ENCODE measurements around the gene FLACC1.
"Not testable (repeated sequence)": the region's sequence is repeated elsewhere in the genome, so short reads cannot be mapped to it uniquely, and the experiment has no call there.

FLACC1 gene
- 1.6 to 10.1 (median 3.8) reads per million in 9 experiments for total RNA-seq

- Mint-ChIP-seq H3K4me3 (no peak within 1 kb of the TSS), H3K27ac (no peak within 1 kb of the TSS), H3K4me1 (ENCODE audit: low read depth in 2 of 2) (no peaks in the 10 kb centered on the region), H3K9me3 (no peaks in the 10 kb centered on the region), H3K27me3 (no peaks in the 10 kb centered on the region), H3K36me3 (ENCODE audit: insufficient read depth) (peaks cover 3% of the 10 kb centered on the region)
- no peak for DNase-seq
- no peak for ATAC-seq (replicated peaks)
Observed at GRCh38 chr2:201357221-201357620, at the start of gene FLACC1. Gene FLACC1, minus strand, starts transcription at chr2:201357345. Its CDS starts 5,941 bp downstream, at chr2:201351404.

- Mint-ChIP-seq H3K27me3 (no peaks in the 10 kb centered on the region), H3K27ac (no peak overlapping the region), H3K36me3 (ENCODE audit: insufficient read depth) (peaks cover 15% of the 10 kb centered on the region), H3K9me3 (no peaks in the 10 kb centered on the region), H3K4me1 (ENCODE audit: low read depth in 2 of 2) (peaks cover 10 to 24% of the 10 kb centered on the region in 2 donors), H3K4me3 (no peak overlapping the region)
- DNase-seq (no peak), ATAC-seq (replicated peaks) (no peak)
Observed at GRCh38 chr2:201406077-201406662, 49.0 kb upstream of the FLACC1 start.

- Mint-ChIP-seq H3K4me3 (no peak overlapping the region), H3K36me3 (ENCODE audit: insufficient read depth) (peaks cover 15% of the 10 kb centered on the region), H3K27ac (no peak overlapping the region), H3K4me1 (ENCODE audit: low read depth in 2 of 2) (peaks cover 10 to 19% of the 10 kb centered on the region in 2 donors), H3K9me3 (no peaks in the 10 kb centered on the region), H3K27me3 (no peaks in the 10 kb centered on the region)
- no peak for ATAC-seq (replicated peaks)
- DNase-seq, result no peak
Observed at GRCh38 chr2:201404699-201405280, 47.6 kb upstream of the FLACC1 start.

GRCh38 chr2:201403880-201404279 is 46.7 kb upstream of the FLACC1 start:
- ATAC-seq (replicated peaks) (no peak), DNase-seq (no peak)
- no peak overlapping the region for H3K4me3 Mint-ChIP-seq
- H3K27ac Mint-ChIP-seq, result no peak overlapping the region
- H3K36me3 Mint-ChIP-seq (ENCODE audit: insufficient read depth), result peaks cover 21% of the 10 kb centered on the region
- peaks cover 10 to 19% of the 10 kb centered on the region in 2 donors for H3K4me1 Mint-ChIP-seq (ENCODE audit: low read depth in 2 of 2)
- no peaks in the 10 kb centered on the region for H3K27me3 Mint-ChIP-seq
- H3K9me3 Mint-ChIP-seq, result no peaks in the 10 kb centered on the region

- Mint-ChIP-seq H3K36me3 (ENCODE audit: insufficient read depth) (peaks cover 22% of the 10 kb centered on the region), H3K9me3 (no peaks in the 10 kb centered on the region), H3K27me3 (no peaks in the 10 kb centered on the region), H3K4me1 (ENCODE audit: low read depth in 2 of 2) (peaks cover 10 to 19% of the 10 kb centered on the region in 2 donors), H3K4me3 (no peak overlapping the region), H3K27ac (no peak overlapping the region)
- DNase-seq, result no peak
- ATAC-seq (replicated peaks), result no peak
Observed at GRCh38 chr2:201402651-201403562, 45.8 kb upstream of the FLACC1 start.

GRCh38 chr2:201401815-201402214 is 44.7 kb upstream of the FLACC1 start:
- Mint-ChIP-seq H3K27me3 (no peaks in the 10 kb centered on the region), H3K4me1 (ENCODE audit: low read depth in 2 of 2) (peaks cover 7 to 19% of the 10 kb centered on the region in 2 donors), H3K4me3 (no peak overlapping the region), H3K9me3 (no peaks in the 10 kb centered on the region), H3K36me3 (ENCODE audit: insufficient read depth) (peaks cover 19% of the 10 kb centered on the region), H3K27ac (no peak overlapping the region)
- ATAC-seq (replicated peaks) (no peak), DNase-seq (no peak)

GRCh38 chr2:201396595-201396994 is 39.5 kb upstream of the FLACC1 start:
- no peak for ATAC-seq (replicated peaks)

GRCh38 chr2:201383136-201383535 is 26.0 kb upstream of the FLACC1 start:
- ATAC-seq (replicated peaks) (no peak), DNase-seq (no peak)
- no peak overlapping the region for H3K4me3 Mint-ChIP-seq
- no peaks in the 10 kb centered on the region for H3K9me3 Mint-ChIP-seq
- H3K36me3 Mint-ChIP-seq (ENCODE audit: insufficient read depth), result peaks cover 44% of the 10 kb centered on the region
- peak overlapping the region in 1 of 2 donors; percentile 41 for H3K27ac Mint-ChIP-seq
- no peaks in the 10 kb centered on the region for H3K4me1 Mint-ChIP-seq (ENCODE audit: low read depth in 2 of 2)
- no peaks in the 10 kb centered on the region for H3K27me3 Mint-ChIP-seq

More at GRCh38 chr2:201396595-201396994, 39.5 kb upstream of the FLACC1 start:
- Mint-ChIP-seq H3K4me1 (ENCODE audit: low read depth in 2 of 2) (no peaks in the 10 kb centered on the region), H3K4me3 (no peak overlapping the region), H3K27ac (no peak overlapping the region), H3K9me3 (no peaks in the 10 kb centered on the region), H3K27me3 (no peaks in the 10 kb centered on the region), H3K36me3 (ENCODE audit: insufficient read depth) (peaks cover 37% of the 10 kb centered on the region)
- DNase-seq, result no peak

- no peak overlapping the region for H3K4me3 Mint-ChIP-seq
- peak overlapping the region in 1 of 2 donors; percentile 18 for H3K27ac Mint-ChIP-seq
- no peaks in the 10 kb centered on the region for H3K9me3 Mint-ChIP-seq
- ATAC-seq (replicated peaks) (no peak), DNase-seq (no peak)
- H3K27me3 Mint-ChIP-seq, result no peaks in the 10 kb centered on the region
- H3K4me1 Mint-ChIP-seq (ENCODE audit: low read depth in 2 of 2), result no peaks in the 10 kb centered on the region
- H3K36me3 Mint-ChIP-seq (ENCODE audit: insufficient read depth), result peaks cover 18% of the 10 kb centered on the region
Observed at GRCh38 chr2:201378496-201379397, 21.6 kb upstream of the FLACC1 start.

GRCh38 chr2:201377218-201377617 is 20.1 kb upstream of the FLACC1 start:
- Mint-ChIP-seq H3K36me3 (ENCODE audit: insufficient read depth) (peaks cover 17% of the 10 kb centered on the region), H3K9me3 (no peaks in the 10 kb centered on the region), H3K4me3 (no peak overlapping the region), H3K27me3 (no peaks in the 10 kb centered on the region), H3K4me1 (ENCODE audit: low read depth in 2 of 2) (peaks cover 0 to 3% of the 10 kb centered on the region in 2 donors), H3K27ac (no peak overlapping the region)
- DNase-seq, result no peak
- no peak for ATAC-seq (replicated peaks)

- H3K36me3 Mint-ChIP-seq (ENCODE audit: insufficient read depth), result no peaks in the 10 kb centered on the region
- no peaks in the 10 kb centered on the region for H3K27me3 Mint-ChIP-seq
- H3K9me3 Mint-ChIP-seq, result no peaks in the 10 kb centered on the region
- no peak for DNase-seq
- no peak overlapping the region for H3K4me3 Mint-ChIP-seq
- peaks cover 0 to 6% of the 10 kb centered on the region in 2 donors for H3K4me1 Mint-ChIP-seq (ENCODE audit: low read depth in 2 of 2)
- H3K27ac Mint-ChIP-seq, result no peak overlapping the region
- ATAC-seq (replicated peaks), result no peak
Observed at GRCh38 chr2:201369775-201370174, 12.6 kb upstream of the FLACC1 start.

- not testable (repeated sequence) for H3K27ac Mint-ChIP-seq; H3K9me3 Mint-ChIP-seq; DNase-seq; H3K4me1 Mint-ChIP-seq (ENCODE audit: low read depth in 2 of 2); H3K36me3 Mint-ChIP-seq (ENCODE audit: insufficient read depth); H3K27me3 Mint-ChIP-seq; H3K4me3 Mint-ChIP-seq; ATAC-seq (replicated peaks)
Observed at GRCh38 chr2:201369318-201369717, 12.2 kb upstream of the FLACC1 start.

GRCh38 chr2:201366146-201366545 is 9.0 kb upstream of the FLACC1 start:
- Mint-ChIP-seq H3K27ac (peak overlapping the region in 1 of 2 donors; percentile 18), H3K9me3 (no peaks in the 10 kb centered on the region), H3K4me1 (ENCODE audit: low read depth in 2 of 2) (peaks cover 9 to 12% of the 10 kb centered on the region in 2 donors), H3K36me3 (ENCODE audit: insufficient read depth) (no peaks in the 10 kb centered on the region), H3K27me3 (no peaks in the 10 kb centered on the region), H3K4me3 (no peak overlapping the region)
- ATAC-seq (replicated peaks) (no peak), DNase-seq (no peak)
